A549 (cell line): ENCODE measurements around the gene TEFM.

Source experiments
- BHLHE40 ChIP-seq: IDR thresholded peaks from 2 replicates; pipeline ENCODE4 v1.6.1; 2012; ENCODE audit warnings: low read depth, low read length, inconsistent platforms
- CBX2 ChIP-seq: fragments of 200-600 bp; sonication (generic); IDR thresholded peaks from 2 replicates; pipeline ENCODE4 v1.6.1; 2016; ENCODE audit warnings: low read depth, mild to moderate bottlenecking, borderline replicate concordance
- CEBPB ChIP-seq, 2 experiments: fragments of >200 bp in 1 of 2; sonication (Bioruptor Twin) in 1 of 2; formaldehyde crosslinking in 1 of 2; IDR thresholded peaks; 2 replicates each; pipeline ENCODE4 v1.6.1; 2012 to 2016
- EHMT2 ChIP-seq: fragments of 200-600 bp; sonication (generic); IDR thresholded peaks from 2 replicates; pipeline ENCODE4 v1.6.1; 2016; ENCODE audit warnings: antibody characterized with exemption, low read depth, mild to moderate bottlenecking, moderate library complexity
- MYC ChIP-seq: IDR thresholded peaks from 2 replicates; pipeline ENCODE4 v1.6.1; 2012; ENCODE audit warnings: mild to moderate bottlenecking, inconsistent platforms, low read length, improper control_type of control experiment, borderline replicate concordance
- POLR2A ChIP-seq: IDR thresholded peaks from 2 replicates; pipeline ENCODE4 v1.6.1; 2012; ENCODE audit warnings: mild to moderate bottlenecking, low read length
- RAD21 ChIP-seq, 2 experiments: fragments of >200 bp in 1 of 2; sonication (Bioruptor Twin) in 1 of 2; formaldehyde crosslinking in 1 of 2; IDR thresholded peaks in 1 of 2; conservative IDR thresholded peaks in 1 of 2; 2 replicates in 1 of 2; 3 replicates in 1 of 2; pipeline ENCODE4 v1.6.1; 2012 to 2018; ENCODE audit warnings: inconsistent platforms in 1 of 2
- TF ChIP-seq, protein P1 (sequence below): fragments of 200-600 bp; sonication (generic); IDR thresholded peaks from 2 replicates; pipeline ENCODE4 v1.6.1; 2016; ENCODE audit warnings: antibody characterized with exemption, mild to moderate bottlenecking, moderate library complexity
- TF ChIP-seq, protein P2 (sequence below): fragments of >200 bp; sonication (Bioruptor Twin); formaldehyde crosslinking; IDR thresholded peaks from 3 replicates; pipeline ENCODE4 v1.5.1; 2016
- TF ChIP-seq, protein P3 (sequence below): fragments of 150-350 bp; IDR thresholded peaks from 2 replicates; pipeline ENCODE4 v1.6.1; 2014; ENCODE audit warnings: low read depth, mild to moderate bottlenecking, low read length
- TF ChIP-seq, protein P4 (sequence below): IDR thresholded peaks from 2 replicates; pipeline ENCODE4 v1.6.1; 2012; ENCODE audit warnings: low read depth, borderline replicate concordance
- TF ChIP-seq, protein P5 (sequence below): IDR thresholded peaks from 2 replicates; pipeline ENCODE4 v1.6.1; 2012

DNA sequence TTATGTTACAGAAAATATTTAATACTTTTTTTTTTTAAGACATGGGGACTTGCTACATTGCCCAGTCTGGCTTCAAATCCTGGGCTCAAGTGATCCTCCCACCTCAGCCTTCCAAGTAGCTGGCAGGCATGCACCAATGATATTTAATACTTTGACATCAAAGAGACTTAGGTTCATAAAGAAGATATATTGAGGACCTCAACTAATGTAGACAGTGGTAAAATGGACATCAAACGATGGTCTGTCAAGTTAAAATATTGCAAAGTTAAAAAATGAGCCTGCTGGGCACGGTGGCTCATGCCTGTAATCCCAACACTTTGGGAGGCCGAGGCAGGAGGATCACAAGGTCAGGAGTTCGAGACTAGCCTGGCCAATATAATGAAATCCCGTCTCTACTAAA lies 8.7 kb downstream of the TEFM start:
- TF ChIP-seq RAD21 (conservative IDR thresholded peaks at IDR 0.05 in 1 of 2, IDR thresholded peaks at IDR 0.05 in 1 of 2) = no peak
- TF ChIP-seq, protein P1, sequence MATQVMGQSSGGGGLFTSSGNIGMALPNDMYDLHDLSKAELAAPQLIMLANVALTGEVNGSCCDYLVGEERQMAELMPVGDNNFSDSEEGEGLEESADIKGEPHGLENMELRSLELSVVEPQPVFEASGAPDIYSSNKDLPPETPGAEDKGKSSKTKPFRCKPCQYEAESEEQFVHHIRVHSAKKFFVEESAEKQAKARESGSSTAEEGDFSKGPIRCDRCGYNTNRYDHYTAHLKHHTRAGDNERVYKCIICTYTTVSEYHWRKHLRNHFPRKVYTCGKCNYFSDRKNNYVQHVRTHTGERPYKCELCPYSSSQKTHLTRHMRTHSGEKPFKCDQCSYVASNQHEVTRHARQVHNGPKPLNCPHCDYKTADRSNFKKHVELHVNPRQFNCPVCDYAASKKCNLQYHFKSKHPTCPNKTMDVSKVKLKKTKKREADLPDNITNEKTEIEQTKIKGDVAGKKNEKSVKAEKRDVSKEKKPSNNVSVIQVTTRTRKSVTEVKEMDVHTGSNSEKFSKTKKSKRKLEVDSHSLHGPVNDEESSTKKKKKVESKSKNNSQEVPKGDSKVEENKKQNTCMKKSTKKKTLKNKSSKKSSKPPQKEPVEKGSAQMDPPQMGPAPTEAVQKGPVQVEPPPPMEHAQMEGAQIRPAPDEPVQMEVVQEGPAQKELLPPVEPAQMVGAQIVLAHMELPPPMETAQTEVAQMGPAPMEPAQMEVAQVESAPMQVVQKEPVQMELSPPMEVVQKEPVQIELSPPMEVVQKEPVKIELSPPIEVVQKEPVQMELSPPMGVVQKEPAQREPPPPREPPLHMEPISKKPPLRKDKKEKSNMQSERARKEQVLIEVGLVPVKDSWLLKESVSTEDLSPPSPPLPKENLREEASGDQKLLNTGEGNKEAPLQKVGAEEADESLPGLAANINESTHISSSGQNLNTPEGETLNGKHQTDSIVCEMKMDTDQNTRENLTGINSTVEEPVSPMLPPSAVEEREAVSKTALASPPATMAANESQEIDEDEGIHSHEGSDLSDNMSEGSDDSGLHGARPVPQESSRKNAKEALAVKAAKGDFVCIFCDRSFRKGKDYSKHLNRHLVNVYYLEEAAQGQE = no peak
- no peak for TF ChIP-seq BHLHE40
- TF ChIP-seq, protein P2, sequence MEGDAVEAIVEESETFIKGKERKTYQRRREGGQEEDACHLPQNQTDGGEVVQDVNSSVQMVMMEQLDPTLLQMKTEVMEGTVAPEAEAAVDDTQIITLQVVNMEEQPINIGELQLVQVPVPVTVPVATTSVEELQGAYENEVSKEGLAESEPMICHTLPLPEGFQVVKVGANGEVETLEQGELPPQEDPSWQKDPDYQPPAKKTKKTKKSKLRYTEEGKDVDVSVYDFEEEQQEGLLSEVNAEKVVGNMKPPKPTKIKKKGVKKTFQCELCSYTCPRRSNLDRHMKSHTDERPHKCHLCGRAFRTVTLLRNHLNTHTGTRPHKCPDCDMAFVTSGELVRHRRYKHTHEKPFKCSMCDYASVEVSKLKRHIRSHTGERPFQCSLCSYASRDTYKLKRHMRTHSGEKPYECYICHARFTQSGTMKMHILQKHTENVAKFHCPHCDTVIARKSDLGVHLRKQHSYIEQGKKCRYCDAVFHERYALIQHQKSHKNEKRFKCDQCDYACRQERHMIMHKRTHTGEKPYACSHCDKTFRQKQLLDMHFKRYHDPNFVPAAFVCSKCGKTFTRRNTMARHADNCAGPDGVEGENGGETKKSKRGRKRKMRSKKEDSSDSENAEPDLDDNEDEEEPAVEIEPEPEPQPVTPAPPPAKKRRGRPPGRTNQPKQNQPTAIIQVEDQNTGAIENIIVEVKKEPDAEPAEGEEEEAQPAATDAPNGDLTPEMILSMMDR = no peak
- no peak for TF ChIP-seq MYC
- TF ChIP-seq, protein P3, sequence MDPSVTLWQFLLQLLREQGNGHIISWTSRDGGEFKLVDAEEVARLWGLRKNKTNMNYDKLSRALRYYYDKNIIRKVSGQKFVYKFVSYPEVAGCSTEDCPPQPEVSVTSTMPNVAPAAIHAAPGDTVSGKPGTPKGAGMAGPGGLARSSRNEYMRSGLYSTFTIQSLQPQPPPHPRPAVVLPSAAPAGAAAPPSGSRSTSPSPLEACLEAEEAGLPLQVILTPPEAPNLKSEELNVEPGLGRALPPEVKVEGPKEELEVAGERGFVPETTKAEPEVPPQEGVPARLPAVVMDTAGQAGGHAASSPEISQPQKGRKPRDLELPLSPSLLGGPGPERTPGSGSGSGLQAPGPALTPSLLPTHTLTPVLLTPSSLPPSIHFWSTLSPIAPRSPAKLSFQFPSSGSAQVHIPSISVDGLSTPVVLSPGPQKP = no peak
- no peak for TF ChIP-seq EHMT2
- TF ChIP-seq, protein P4, sequence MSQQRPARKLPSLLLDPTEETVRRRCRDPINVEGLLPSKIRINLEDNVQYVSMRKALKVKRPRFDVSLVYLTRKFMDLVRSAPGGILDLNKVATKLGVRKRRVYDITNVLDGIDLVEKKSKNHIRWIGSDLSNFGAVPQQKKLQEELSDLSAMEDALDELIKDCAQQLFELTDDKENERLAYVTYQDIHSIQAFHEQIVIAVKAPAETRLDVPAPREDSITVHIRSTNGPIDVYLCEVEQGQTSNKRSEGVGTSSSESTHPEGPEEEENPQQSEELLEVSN = no peak
- TF ChIP-seq CBX2 = no peak
- no peak for TF ChIP-seq POLR2A
- TF ChIP-seq, protein P5, sequence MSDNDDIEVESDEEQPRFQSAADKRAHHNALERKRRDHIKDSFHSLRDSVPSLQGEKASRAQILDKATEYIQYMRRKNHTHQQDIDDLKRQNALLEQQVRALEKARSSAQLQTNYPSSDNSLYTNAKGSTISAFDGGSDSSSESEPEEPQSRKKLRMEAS = no peak
- TF ChIP-seq CEBPB (IDR thresholded peaks at IDR 0.05) = no peak
